Ishikawa (cell line): ENCODE results near the gene TCHP.

Experiments used
- CEBPB ChIP-seq: IDR thresholded peaks from 2 replicates; pipeline ENCODE4 v1.6.1; 2012
- CREB1 ChIP-seq: IDR thresholded peaks from 2 replicates; pipeline ENCODE4 v1.6.1; 2012; ENCODE audit warnings: low read depth
- EGR1 ChIP-seq: IDR thresholded peaks from 2 replicates; pipeline ENCODE4 v1.6.1; 2012
- EP300 ChIP-seq: IDR thresholded peaks from 2 replicates; pipeline ENCODE4 v1.6.1; 2012; ENCODE audit warnings: borderline replicate concordance
- NFIC ChIP-seq: IDR thresholded peaks from 2 replicates; pipeline ENCODE4 v1.6.1; 2012
- RAD21 ChIP-seq: IDR thresholded peaks from 2 replicates; pipeline ENCODE4 v1.6.1; 2012; ENCODE audit warnings: low read depth
- REST ChIP-seq: IDR thresholded peaks from 2 replicates; pipeline ENCODE4 v1.6.1; 2012; ENCODE audit warnings: low read depth, mild to moderate bottlenecking
- TAF1 ChIP-seq: IDR thresholded peaks from 2 replicates; pipeline ENCODE4 v1.6.1; 2012; ENCODE audit warnings: low read depth, mild to moderate bottlenecking
- TCF12 ChIP-seq: IDR thresholded peaks from 2 replicates; pipeline ENCODE4 v1.6.1; 2012; ENCODE audit warnings: low read depth
- TEAD4 ChIP-seq: IDR thresholded peaks from 2 replicates; pipeline ENCODE4 v1.6.1; 2012
- YY1 ChIP-seq: IDR thresholded peaks from 2 replicates; pipeline ENCODE4 v1.6.1; 2012; ENCODE audit warnings: low read depth
- TF ChIP-seq, protein P1 (sequence below): IDR thresholded peaks from 2 replicates; pipeline ENCODE4 v1.6.1; 2012
- TF ChIP-seq, protein P2 (sequence below): IDR thresholded peaks from 2 replicates; pipeline ENCODE4 v1.6.1; 2012

DNA sequence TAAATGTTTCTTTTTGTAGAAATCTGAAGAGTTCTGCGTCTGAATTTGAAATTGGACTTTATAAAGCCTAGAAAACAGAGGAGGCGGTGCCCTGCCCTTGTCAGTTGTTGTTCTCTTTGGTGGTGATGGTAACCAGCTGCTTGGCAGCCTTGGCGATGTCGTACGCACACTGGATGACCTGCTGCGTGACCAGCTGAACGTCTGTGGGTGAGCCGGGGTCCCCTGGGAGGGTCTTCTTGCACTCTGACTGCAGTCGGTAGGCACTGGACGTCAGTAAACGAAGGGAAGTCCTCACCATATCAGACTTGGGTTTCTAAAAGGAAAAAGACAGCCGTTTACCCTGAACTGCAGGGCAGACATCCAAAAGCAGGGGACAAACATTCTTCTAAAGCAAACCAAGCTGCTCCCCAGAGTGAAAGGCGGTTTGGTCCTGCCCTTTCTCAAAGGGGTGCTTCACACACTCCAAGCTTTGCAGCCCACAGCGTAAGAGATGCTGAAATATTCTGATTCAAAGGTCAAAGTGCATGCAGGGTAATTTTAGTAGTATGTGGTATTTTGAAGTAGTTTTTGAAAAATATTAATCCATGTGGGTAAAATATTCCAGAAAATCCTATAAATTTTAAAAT, 32.9 kb downstream of the TCHP start:
- TF ChIP-seq, protein P1, sequence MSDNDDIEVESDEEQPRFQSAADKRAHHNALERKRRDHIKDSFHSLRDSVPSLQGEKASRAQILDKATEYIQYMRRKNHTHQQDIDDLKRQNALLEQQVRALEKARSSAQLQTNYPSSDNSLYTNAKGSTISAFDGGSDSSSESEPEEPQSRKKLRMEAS: no peak
- TF ChIP-seq EGR1 (no peak), REST (no peak), NFIC (no peak), TCF12 (no peak), EP300 (no peak), CEBPB (no peak), TAF1 (no peak), YY1 (no peak), RAD21 (no peak), CREB1 (no peak), TEAD4 (no peak)
- TF ChIP-seq, protein P2, sequence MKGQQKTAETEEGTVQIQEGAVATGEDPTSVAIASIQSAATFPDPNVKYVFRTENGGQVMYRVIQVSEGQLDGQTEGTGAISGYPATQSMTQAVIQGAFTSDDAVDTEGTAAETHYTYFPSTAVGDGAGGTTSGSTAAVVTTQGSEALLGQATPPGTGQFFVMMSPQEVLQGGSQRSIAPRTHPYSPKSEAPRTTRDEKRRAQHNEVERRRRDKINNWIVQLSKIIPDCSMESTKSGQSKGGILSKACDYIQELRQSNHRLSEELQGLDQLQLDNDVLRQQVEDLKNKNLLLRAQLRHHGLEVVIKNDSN: no peak
